GM12878 (cell line): ENCODE measurements around the gene WDR64. TPM values are rescaled to one million over a fixed set of nuclear protein-coding genes. Genes with fewer than 3 reads are reported as not detected.

Experiments
- ATAC-seq: fragments of 200-7000 bp; cut with Tn5 transposase; 3 replicates; pipeline ENCODE4 v1.9.1; 2020; ENCODE audit warnings: mild to moderate bottlenecking, moderate library complexity
- BruUV-seq: library from RNA; stranded (reverse); fragments of 400-500 nt; replicated peaks from 2 replicates; lab custom pipeline; 2021; lab: Mats Ljungman, UMichigan
- CTCF ChIA-PET: fragments of 300-600 bp; sonication (Branson Sonifier 250); formaldehyde crosslinking; extraction: SDS; loops from one replicate; lab custom pipeline; 2021; ENCODE audit warnings: inconsistent platforms; lab: Yijun Ruan, JAX
- POLR2A ChIA-PET: fragments of 350-600 bp; formaldehyde crosslinking; extraction: SDS; loops from one replicate; lab custom pipeline; 2021; ENCODE audit warnings: inconsistent platforms; lab: Charles Lee
- RAD21 ChIA-PET: fragments of 300-600 bp; sonication (Branson Sonifier 250); formaldehyde crosslinking; loops from one replicate; lab custom pipeline; 2023; ENCODE audit warnings: antibody characterized with exemption; ENCODE audit not compliant: unreplicated experiment; lab: Charles Lee
- SMC1A ChIA-PET: fragments of 300-600 bp; sonication (Branson Sonifier 250); formaldehyde crosslinking; loops from one replicate; lab custom pipeline; 2023; ENCODE audit not compliant: unreplicated experiment, uncharacterized antibody; lab: Charles Lee
- DNase-seq: peaks from one replicate; pipeline ENCODE4 v3.0.0-alpha.2; 2011; ENCODE audit warnings: low read depth, low spot score
- FAIRE-seq: peaks from 3 replicates; lab custom pipeline; 2011; peaks lifted over from hg19 to GRCh38; lab: Jason Lieb, UNC
- H2AFZ ChIP-seq: 2 replicates; pipeline ENCODE4 v1.6.0; 2011; ENCODE audit warnings: low read depth, low read length, control low read depth; ENCODE audit not compliant: control insufficient read depth
- H3K27ac ChIP-seq: 2 replicates; pipeline ENCODE4 v1.5.1; 2011; ENCODE audit warnings: control low read depth; ENCODE audit not compliant: control insufficient read depth, insufficient read depth
- H3K27me3 ChIP-seq, 2 experiments: replicated peaks in 1 of 2; 2 replicates each; pipeline versions ENCODE4 v1.6.0 to v1.6.1; 2011; ENCODE audit warnings: low read length in 1 of 2; ENCODE audit not compliant: control insufficient read depth in 2 of 2, insufficient read depth in 2 of 2
- H3K36me3 ChIP-seq, 2 experiments: 2 replicates each; pipeline ENCODE4 v1.5.1; 2011; ENCODE audit warnings: low read length in 1 of 2; ENCODE audit not compliant: control insufficient read depth in 2 of 2, insufficient read depth in 2 of 2
- H3K4me1 ChIP-seq: 2 replicates; pipeline ENCODE4 v1.6.1; 2011; ENCODE audit warnings: mild to moderate bottlenecking, low read length, moderate library complexity, mixed read lengths; ENCODE audit not compliant: control insufficient read depth, insufficient read depth
- H3K4me2 ChIP-seq: 2 replicates; pipeline ENCODE4 v1.6.0; 2011; ENCODE audit warnings: control low read depth; ENCODE audit not compliant: control insufficient read depth, insufficient read depth
- H3K4me3 ChIP-seq: fragments of 200-600 bp; sonication (generic); 2 replicates; pipeline ENCODE4 v1.5.1; 2016
- H3K79me2 ChIP-seq: 2 replicates; pipeline ENCODE4 v1.6.0; 2011; ENCODE audit warnings: low read length; ENCODE audit not compliant: control insufficient read depth, insufficient read depth
- H3K9ac ChIP-seq: 2 replicates; pipeline ENCODE4 v1.8.0; 2011; ENCODE audit warnings: low read length, control low read depth, mixed read lengths; ENCODE audit not compliant: control insufficient read depth, insufficient read depth
- H3K9me3 ChIP-seq: replicated peaks from 3 replicates; pipeline ENCODE4 v1.5.1; 2011; ENCODE audit warnings: mild to moderate bottlenecking, low read length; ENCODE audit not compliant: control insufficient read depth, insufficient read depth
- H4K20me1 ChIP-seq: 2 replicates; pipeline ENCODE4 v1.6.0; 2011; ENCODE audit not compliant: control insufficient read depth, insufficient read depth
- BACH1 ChIP-seq: fragments of 450-650 bp; IDR thresholded peaks from 2 replicates; pipeline ENCODE4 v1.6.1; 2017; ENCODE audit warnings: mild to moderate bottlenecking, borderline replicate concordance
- BMI1 ChIP-seq: fragments of 450-650 bp; IDR thresholded peaks from 2 replicates; pipeline ENCODE4 v1.6.1; 2016; ENCODE audit warnings: mild to moderate bottlenecking, moderate library complexity, borderline replicate concordance
- CHD4 ChIP-seq: fragments of 200-600 bp; sonication (generic); IDR thresholded peaks from 2 replicates; pipeline ENCODE4 v1.6.1; 2016; ENCODE audit warnings: mild to moderate bottlenecking
- FOXK2 ChIP-seq: fragments of 450-650 bp; IDR thresholded peaks from 2 replicates; pipeline ENCODE4 v1.6.1; 2017; ENCODE audit warnings: mild to moderate bottlenecking, moderate library complexity
- MXI1 ChIP-seq: fragments of 150-350 bp; IDR thresholded peaks from 2 replicates; pipeline ENCODE4 v1.6.1; 2011; ENCODE audit warnings: low read depth, mild to moderate bottlenecking, inconsistent platforms, low read length, improper control_type of control experiment
- POLR2AphosphoS5 ChIP-seq: IDR thresholded peaks from 2 replicates; pipeline ENCODE4 v1.6.1; 2011; ENCODE audit warnings: mild to moderate bottlenecking, low read length, inconsistent platforms
- RB1 ChIP-seq: fragments of 450-650 bp; formaldehyde crosslinking; IDR thresholded peaks from 2 replicates; pipeline ENCODE4 v1.6.1; 2017; ENCODE audit warnings: mild to moderate bottlenecking, borderline replicate concordance
- SRF ChIP-seq, 2 experiments: IDR thresholded peaks; 2 replicates each; pipeline ENCODE4 v1.6.1; 2011; ENCODE audit warnings: low read depth in 2 of 2, low read length in 2 of 2, mild to moderate bottlenecking in 1 of 2, moderate library complexity in 1 of 2
- TBL1XR1 ChIP-seq: IDR thresholded peaks from 2 replicates; pipeline ENCODE4 v1.6.1; 2012; ENCODE audit warnings: low read depth, low read length, improper control_type of control experiment
- ZNF384 ChIP-seq: IDR thresholded peaks from 2 replicates; pipeline ENCODE4 v1.6.1; 2012; ENCODE audit warnings: low read depth, mild to moderate bottlenecking, low read length, improper control_type of control experiment, borderline replicate concordance
- ZZZ3 ChIP-seq: IDR thresholded peaks from 2 replicates; pipeline ENCODE4 v1.6.1; 2011; ENCODE audit warnings: low read depth; ENCODE audit not compliant: control insufficient read depth, insufficient read length
- WGBS: methylation state at CpG from one replicate; pipeline ENCODE4 v1.1.6; 2016; ENCODE audit warnings: low lambda C conversion rate; ENCODE audit not compliant: insufficient replicate concordance, insufficient coverage; ENCODE audit errors: missing lambda C conversion rate; 5-methylcytosine and 5-hydroxymethylcytosine counted together
- in situ Hi-C: fragments of 300-500 bp; cut with MboI; formaldehyde crosslinking; loops from 9 replicates; pipeline ENCODE4 v1.14.3; 2018; ENCODE audit warnings: mixed read lengths
- intact Hi-C: fragments of 100-400 bp; cut with micrococcal nuclease; formaldehyde crosslinking; loops from one replicate; pipeline ENCODE4 v1.14.2; 2022; ENCODE audit not compliant: unreplicated experiment
- polyA plus RNA-seq, 11 experiments: library from polyadenylated mRNA; depleted of rRNA in 4 of 11; unstranded in 6 of 11; stranded (reverse) in 5 of 11; fragments of >200 nt; fragmentation: Nextera tagmentation in 4 of 11; fragmentation: Illumina TruSeq in 1 of 11; extraction: Ambion mirVana in 4 of 11; extraction: Trizol in 1 of 11; gene quantifications; 1 replicate in 1 of 11; 2 replicates in 10 of 11; pipeline versions ENCODE4 v1.2.1 to v1.2.3, GENCODE V29; 2011 to 2016; ENCODE audit warnings: inconsistent platforms in 2 of 11, missing spikeins in 2 of 11, low read depth in 1 of 11
- total RNA-seq, 4 experiments: library from RNA; depleted of rRNA in 3 of 4; stranded (reverse); fragments of >200 nt in 3 of 4; fragmentation: Illumina TruSeq in 1 of 4; extraction: Trizol in 1 of 4; gene quantifications; 2 replicates each; pipeline versions ENCODE4 v1.2.1 to v1.2.3, GENCODE V29; 2013 to 2021

Gene WDR64
- total and polyA plus RNA-seq, 10 of the 15 experiments (the other 5 are each of a cell fraction or from before 2014, with no cell fraction given) = 0.01 TPM; not detected in 9

GRCh38 chr1:241782396-241782795 lies 130.3 kb downstream of the WDR64 start:
- no peak overlapping the region for H3K4me2 ChIP-seq
- ChIA-PET POLR2A (no interaction called here), CTCF (interaction anchor here (0.9 kb wide), 1 partner anchor 9 kb away, joined by 3 read pairs; no protein-coding TSS in a partner anchor), RAD21 (no interaction called here), SMC1A (no interaction called here)
- WGBS = 28% methylated on average over 4 of the region's 4 CpGs
- no peak overlapping the region for H3K27ac ChIP-seq
- no TSS peak for BruUV-seq
- H3K27me3 ChIP-seq = no peaks in the 10 kb centered on the region
- H3K36me3 ChIP-seq = no peaks in the 10 kb centered on the region
- ATAC-seq (no peak), DNase-seq (no peak), FAIRE-seq (no peak)
- no peak overlapping the region for H3K9ac ChIP-seq
- H3K9me3 ChIP-seq = no peaks in the 10 kb centered on the region
- intact Hi-C loops (no loop called here), in situ Hi-C loops (no loop called here)
- no peaks in the 10 kb centered on the region for H3K4me1 ChIP-seq
- H4K20me1 ChIP-seq = no peaks in the 10 kb centered on the region
- H2AFZ ChIP-seq = no peak overlapping the region
- H3K79me2 ChIP-seq = no peaks in the 10 kb centered on the region
- TF ChIP-seq ZNF384 = no peak
- TF ChIP-seq POLR2AphosphoS5 = no peak
- TF ChIP-seq MXI1 = no peak
- TF ChIP-seq BMI1 = no peak
- no peak for TF ChIP-seq TBL1XR1
- TF ChIP-seq ZZZ3 = no peak
- no peak for TF ChIP-seq SRF (IDR thresholded peaks at IDR 0.05; ENCODE audit: low read depth in 2 of 2, low read length in 2 of 2)
- TF ChIP-seq RB1 = no peak
- no peak for TF ChIP-seq CHD4
- TF ChIP-seq FOXK2 = no peak
- TF ChIP-seq BACH1 = no peak
- H3K4me3 ChIP-seq = no peak overlapping the region
